ENCODE results near the gene GFI1. TPM values are rescaled to one million over a fixed set of nuclear protein-coding genes. Genes with fewer than 3 reads are reported as not detected.

The GFI1 gene
- total RNA-seq, 3 donors from 2014 or later = 2.7 to 7.8 (median 7.7) TPM

DNA sequence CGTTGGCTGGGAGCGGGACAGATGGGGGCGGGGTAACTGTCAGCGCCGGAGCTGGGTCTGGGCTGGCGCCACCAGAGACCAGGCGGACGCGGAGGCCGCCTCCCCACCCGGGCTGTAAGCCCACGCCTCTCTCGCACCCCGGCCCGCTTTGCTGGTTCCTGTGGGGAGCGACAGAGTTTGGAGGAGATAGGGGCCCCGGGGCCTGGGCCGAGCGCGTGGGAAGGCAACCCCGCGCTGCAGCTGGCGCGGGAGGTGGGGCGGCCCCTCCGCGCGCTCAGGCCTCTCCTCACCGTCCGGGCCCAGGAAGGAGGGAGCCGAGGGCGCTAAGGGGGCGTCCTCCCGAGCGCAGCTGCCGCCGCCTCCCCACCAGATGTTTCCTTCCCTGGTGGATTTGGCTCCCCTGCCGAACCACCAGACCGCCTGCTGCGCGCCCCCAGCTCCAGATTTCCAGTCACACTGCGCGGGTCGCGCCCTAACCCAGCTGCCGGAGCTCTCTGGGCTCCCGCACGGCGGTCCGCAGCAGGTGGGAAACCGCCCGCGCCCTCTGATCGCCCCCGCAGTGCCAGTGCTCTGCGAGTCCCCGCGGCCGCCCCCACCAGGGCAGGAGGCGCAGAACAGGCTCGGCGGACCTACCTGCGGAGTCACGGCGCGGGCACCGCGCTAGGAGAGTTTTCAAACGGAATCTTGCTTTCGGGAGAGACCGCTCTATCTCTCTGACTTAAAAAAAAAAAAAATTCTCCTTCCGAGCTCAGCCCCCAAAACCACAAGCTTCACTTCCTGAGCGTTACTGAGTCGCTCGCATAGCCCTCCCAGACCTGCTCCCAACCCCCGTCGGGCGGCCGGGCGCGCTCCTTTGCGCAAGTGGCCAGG lies 1.1 kb downstream of the GFI1 start:
- DNase-seq (peak; percentile 76 to 88 (median 83)), ATAC-seq (peak; percentile 71)
- Histone ChIP-seq H3K4me3 (peak overlapping the region; percentile 29), H3K36me3 (ENCODE audit: low read depth) (no peaks in the 10 kb centered on the region), H3K4me1 (ENCODE audit: low read depth) (peaks cover 56% of the 10 kb centered on the region), H3K9me3 (no peaks in the 10 kb centered on the region)
- intact Hi-C loops (cut with DNase I, micrococcal nuclease) = no loop called here
- TF ChIP-seq, protein P1, sequence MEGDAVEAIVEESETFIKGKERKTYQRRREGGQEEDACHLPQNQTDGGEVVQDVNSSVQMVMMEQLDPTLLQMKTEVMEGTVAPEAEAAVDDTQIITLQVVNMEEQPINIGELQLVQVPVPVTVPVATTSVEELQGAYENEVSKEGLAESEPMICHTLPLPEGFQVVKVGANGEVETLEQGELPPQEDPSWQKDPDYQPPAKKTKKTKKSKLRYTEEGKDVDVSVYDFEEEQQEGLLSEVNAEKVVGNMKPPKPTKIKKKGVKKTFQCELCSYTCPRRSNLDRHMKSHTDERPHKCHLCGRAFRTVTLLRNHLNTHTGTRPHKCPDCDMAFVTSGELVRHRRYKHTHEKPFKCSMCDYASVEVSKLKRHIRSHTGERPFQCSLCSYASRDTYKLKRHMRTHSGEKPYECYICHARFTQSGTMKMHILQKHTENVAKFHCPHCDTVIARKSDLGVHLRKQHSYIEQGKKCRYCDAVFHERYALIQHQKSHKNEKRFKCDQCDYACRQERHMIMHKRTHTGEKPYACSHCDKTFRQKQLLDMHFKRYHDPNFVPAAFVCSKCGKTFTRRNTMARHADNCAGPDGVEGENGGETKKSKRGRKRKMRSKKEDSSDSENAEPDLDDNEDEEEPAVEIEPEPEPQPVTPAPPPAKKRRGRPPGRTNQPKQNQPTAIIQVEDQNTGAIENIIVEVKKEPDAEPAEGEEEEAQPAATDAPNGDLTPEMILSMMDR (IDR thresholded peaks at IDR 0.05) = peak; percentile 25

DNA sequence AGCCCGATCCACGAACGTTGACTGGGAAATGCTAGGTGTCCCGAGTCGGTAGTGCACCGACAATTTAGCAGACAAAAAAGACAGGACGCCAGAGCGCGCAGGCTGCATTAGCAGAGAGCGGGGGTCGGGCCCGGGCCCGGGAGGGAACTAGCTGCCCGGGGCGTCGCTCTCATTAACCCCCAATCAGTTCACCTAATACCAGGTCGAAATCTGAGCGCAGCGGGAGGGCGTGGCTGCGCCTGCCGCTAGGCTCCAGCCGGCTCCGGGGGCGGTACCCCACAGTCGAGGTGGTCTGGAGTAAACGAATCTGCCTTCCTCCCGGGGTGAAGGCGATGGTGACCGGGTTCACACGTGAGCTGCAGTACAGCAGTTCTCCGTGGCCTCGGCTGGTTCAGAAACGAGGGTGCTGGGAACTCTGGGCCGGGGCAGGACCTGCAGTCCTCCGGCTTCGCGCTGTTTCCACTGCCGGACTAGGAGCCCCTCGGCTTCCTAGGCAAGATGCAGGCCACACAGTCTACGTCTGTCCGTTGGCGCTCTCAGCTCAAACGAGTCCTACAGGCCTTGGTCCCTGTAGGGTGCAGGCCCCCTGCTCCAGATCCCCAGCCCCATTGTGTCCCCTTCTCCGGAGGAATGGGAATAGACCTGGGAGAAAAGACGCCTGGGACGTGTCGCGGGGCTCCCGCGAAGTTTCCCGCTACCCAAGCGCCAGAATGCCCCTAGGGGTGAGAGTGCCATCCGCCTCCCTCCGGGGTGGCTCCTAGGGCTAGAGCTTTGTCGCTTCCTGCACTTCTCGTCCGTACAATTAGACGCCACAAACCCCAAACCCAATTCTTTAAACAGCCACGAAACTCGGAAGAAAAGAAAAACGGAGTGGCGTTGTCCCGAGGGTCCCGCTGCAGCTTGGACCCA lies 2.0 kb downstream of the GFI1 start:
- intact Hi-C loops (cut with DNase I, micrococcal nuclease) = no loop called here
- ATAC-seq (peak; percentile 19), DNase-seq (peak; percentile 59 to 80 (median 72))

DNA sequence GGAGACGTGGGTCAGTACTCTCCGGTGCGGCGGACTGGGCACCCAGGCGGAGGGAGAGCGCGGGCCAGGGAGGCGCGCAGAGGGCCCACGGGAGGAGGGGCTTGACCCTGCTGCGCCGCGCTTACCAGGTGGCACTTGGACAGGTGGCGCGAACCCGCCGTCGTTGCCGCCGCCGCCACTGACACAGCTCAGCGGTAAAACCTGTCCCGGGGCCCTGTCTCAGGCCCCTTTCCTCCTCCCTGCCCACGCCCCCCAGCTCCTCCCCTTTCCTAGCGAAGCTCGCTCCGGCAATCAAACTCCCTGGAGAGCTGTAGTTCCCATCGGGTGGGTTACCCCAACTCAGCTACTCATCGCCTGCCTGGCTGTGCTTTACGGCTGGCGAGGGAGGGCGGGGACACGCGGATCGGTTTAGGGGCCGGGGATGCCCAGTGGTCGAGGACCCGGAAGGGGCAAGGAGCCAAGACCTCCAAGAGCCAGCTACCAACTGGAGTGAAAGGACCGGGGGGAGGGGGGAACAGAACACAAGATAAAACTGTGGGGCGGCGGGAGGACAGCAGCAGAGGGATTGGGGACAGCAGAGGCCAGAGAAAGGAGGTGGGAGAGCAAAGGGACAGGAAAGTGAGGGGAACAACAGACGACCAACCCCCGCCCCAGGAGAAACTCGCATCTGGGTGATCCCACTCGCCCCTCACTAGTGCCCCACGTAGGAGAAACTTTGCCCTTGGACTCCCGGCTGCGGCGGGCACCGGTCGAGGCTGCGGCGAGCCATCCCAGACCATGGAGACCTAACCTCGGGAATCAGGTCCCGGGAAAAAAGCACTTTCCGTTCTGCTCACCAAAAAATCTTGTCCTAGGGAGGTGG lies 2.9 kb downstream of the GFI1 start:
- no peaks in the 10 kb centered on the region for H3K36me3 ChIP-seq (ENCODE audit: low read depth)
- peaks cover 59% of the 10 kb centered on the region for H3K4me1 ChIP-seq (ENCODE audit: low read depth)
- TF ChIP-seq, protein P1 (IDR thresholded peaks at IDR 0.05) = no peak
- peak; percentile 51 to 78 (median 67) for DNase-seq
- peak; percentile 32 for ATAC-seq
- intact Hi-C loops (cut with DNase I, micrococcal nuclease) = no loop called here
- H3K4me3 ChIP-seq = peak overlapping the region; percentile 27
- no peaks in the 10 kb centered on the region for H3K9me3 ChIP-seq

More for the DNA sequence above, 2.0 kb downstream of the GFI1 start:
- H3K36me3 ChIP-seq (ENCODE audit: low read depth) = no peaks in the 10 kb centered on the region
- TF ChIP-seq, protein P1 (IDR thresholded peaks at IDR 0.05) = no peak
- peaks cover 59% of the 10 kb centered on the region for H3K4me1 ChIP-seq (ENCODE audit: low read depth)
- no peaks in the 10 kb centered on the region for H3K9me3 ChIP-seq
- peak overlapping the region; percentile 29 for H3K4me3 ChIP-seq

DNA sequence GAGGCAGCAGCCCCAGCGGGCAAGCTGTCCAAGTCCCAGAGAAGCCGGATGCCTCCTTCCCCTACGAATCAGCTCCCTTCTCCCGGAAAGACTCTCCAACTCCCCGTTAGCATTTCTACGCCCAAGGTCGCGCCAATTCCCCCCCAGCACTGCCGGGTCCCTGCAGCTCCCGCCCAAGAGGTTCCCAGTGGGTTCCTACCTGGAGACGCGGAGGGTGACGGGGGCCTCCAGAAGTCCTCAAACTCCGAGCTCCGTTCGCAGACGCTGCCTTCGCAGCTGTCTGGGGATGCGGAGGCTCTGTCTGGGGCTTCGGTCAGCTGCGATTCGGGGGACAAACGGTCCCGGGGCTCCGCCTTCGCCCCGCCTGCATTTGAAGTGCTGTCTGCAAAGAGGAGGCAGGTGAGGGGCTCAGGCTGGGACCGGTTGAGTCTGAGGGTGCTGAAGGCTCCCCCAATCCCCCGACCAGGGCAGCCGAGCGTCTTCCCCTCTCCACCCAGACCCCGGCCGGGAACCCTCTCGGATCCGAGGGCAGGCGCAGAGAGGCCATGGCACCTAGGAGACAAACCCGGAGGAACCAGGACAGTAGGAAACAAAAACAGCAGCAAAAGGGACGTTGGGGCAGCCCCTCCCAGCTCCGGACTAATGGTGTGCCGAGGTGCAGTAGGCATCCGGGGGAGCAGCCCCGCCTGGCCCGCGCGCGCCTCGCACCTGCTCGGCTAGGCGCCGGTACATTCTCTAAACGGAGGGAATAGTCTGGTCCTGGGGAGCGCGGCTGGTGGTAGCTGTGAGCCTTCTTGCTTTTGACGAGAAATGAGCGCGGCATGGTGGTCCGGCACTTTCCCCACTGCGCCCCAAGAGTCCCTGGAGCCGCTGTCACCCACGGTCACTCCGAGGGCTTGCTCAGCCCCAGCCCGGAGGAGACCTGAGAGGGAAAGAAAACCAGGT lies 3.8 kb downstream of the GFI1 start:
- TF ChIP-seq, protein P1 (IDR thresholded peaks at IDR 0.05) = no peak
- ATAC-seq = peak; percentile 27
- no peaks in the 10 kb centered on the region for H3K36me3 ChIP-seq (ENCODE audit: low read depth)
- peak; percentile 25 to 63 (median 49) for DNase-seq
- peaks cover 59% of the 10 kb centered on the region for H3K4me1 ChIP-seq (ENCODE audit: low read depth)
- H3K9me3 ChIP-seq = no peaks in the 10 kb centered on the region
- intact Hi-C loops (cut with DNase I, micrococcal nuclease) = no loop called here
- H3K4me3 ChIP-seq = peak overlapping the region; percentile 27

All from mucosa of descending colon (tissue), 3 donors.